ENCODE data around the gene CRYBA4.

DNA sequence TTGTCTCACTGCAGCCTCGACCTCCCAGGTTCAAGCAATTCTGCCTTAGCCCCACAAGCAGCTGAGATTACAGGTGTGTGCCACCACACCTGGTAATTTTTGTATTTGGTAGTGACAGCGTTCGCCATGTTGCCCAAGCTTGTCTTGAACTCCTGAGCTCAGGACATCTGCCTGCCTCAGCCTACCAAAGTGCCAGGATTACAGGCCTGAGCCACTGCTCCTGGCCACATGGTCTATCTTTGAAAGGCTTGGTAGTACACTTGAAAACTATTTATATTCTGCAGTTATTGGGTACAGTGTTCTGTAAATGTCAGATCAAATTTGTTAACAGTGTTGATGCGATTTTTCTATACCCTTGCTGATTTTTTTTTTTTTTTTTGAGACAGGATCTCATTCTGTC, 9.5 kb downstream of the CRYBA4 start:
- TF ChIP-seq CTCF (IDR thresholded peaks at IDR 0.05) (no peak), POLR2A (IDR thresholded peaks at IDR 0.05) (no peak)

All from Peyer's patch (tissue), 4 donors.